Type B pancreatic cell (in vitro differentiated cells): ENCODE measurements around the gene C17orf67. TPM values are rescaled to one million over a fixed set of nuclear protein-coding genes. Genes with fewer than 3 reads are reported as not detected.
A peak's percentile ranks its signal among the peaks of the same experiment; 100 is the strongest.

ENCODE experiments used
- DNase-seq: peaks from one replicate; pipeline ENCODE4 v3.0.0; 2021; ENCODE audit warnings: mixed read lengths; ENCODE audit not compliant: unreplicated experiment; ENCODE audit errors: extremely low spot score
- H3K27ac Mint-ChIP-seq: 2 replicates; pipeline ENCODE4 v1.8.0; 2021; ENCODE audit warnings: mild to moderate bottlenecking, mixed read lengths
- H3K27me3 Mint-ChIP-seq: 2 replicates; pipeline ENCODE4 v1.8.0; 2021; ENCODE audit warnings: mixed read lengths
- H3K36me3 Mint-ChIP-seq: 2 replicates; pipeline ENCODE4 v1.8.0; 2021; ENCODE audit warnings: mixed read lengths
- H3K4me1 Mint-ChIP-seq: one replicate; pipeline ENCODE4 v1.8.0; 2021; ENCODE audit warnings: mixed read lengths; ENCODE audit not compliant: unreplicated experiment
- H3K4me3 Mint-ChIP-seq: 2 replicates; pipeline ENCODE4 v1.8.0; 2021; ENCODE audit warnings: mild to moderate bottlenecking, mixed read lengths
- H3K9me3 Mint-ChIP-seq: 2 replicates; pipeline ENCODE4 v1.8.0; 2021; ENCODE audit warnings: mixed read lengths
- CTCF ChIP-seq: fragments of 200-600 bp; sonication (generic); conservative IDR thresholded peaks from 2 replicates; pipeline ENCODE4 v1.5.0; 2021; ENCODE audit warnings: antibody characterized with exemption, mild to moderate bottlenecking
- total RNA-seq: library from RNA; stranded (reverse); gene quantifications from 2 replicates; pipeline ENCODE4 v1.2.1, GENCODE V29; 2021; ENCODE audit warnings: low replicate concordance

The C17orf67 gene
- total RNA-seq, 1 donor from 2014 or later = 4.1 TPM

GRCh38 chr17:56781906-56782305 is 51.8 kb downstream of the C17orf67 start:
- no peak for TF ChIP-seq CTCF
- DNase-seq = no peak
- peaks cover 15% of the 10 kb centered on the region for H3K4me1 Mint-ChIP-seq
- H3K36me3 Mint-ChIP-seq = no peaks in the 10 kb centered on the region
- no peaks in the 10 kb centered on the region for H3K9me3 Mint-ChIP-seq
- H3K4me3 Mint-ChIP-seq = no peak overlapping the region
- H3K27ac Mint-ChIP-seq = no peak overlapping the region
- peaks cover 65% of the 10 kb centered on the region for H3K27me3 Mint-ChIP-seq

- Mint-ChIP-seq H3K27me3 (peaks cover 63% of the 10 kb centered on the region), H3K27ac (peak overlapping the region; percentile 70), H3K4me1 (peaks cover 12% of the 10 kb centered on the region), H3K9me3 (no peaks in the 10 kb centered on the region), H3K36me3 (no peaks in the 10 kb centered on the region), H3K4me3 (peak overlapping the region; percentile 89)
- DNase-seq = peak; percentile 88
- TF ChIP-seq CTCF = peak; percentile 100
Observed at GRCh38 chr17:56779898-56780777, 53.6 kb downstream of the C17orf67 start.

GRCh38 chr17:56779322-56779721 is 54.4 kb downstream of the C17orf67 start:
- TF ChIP-seq CTCF = no peak
- Mint-ChIP-seq H3K4me3 (peak overlapping the region; percentile 89), H3K27me3 (peaks cover 63% of the 10 kb centered on the region)

GRCh38 chr17:56778898-56779297 is 54.8 kb downstream of the C17orf67 start:
- Mint-ChIP-seq H3K4me3 (peak overlapping the region; percentile 60), H3K9me3 (no peaks in the 10 kb centered on the region), H3K36me3 (no peaks in the 10 kb centered on the region), H3K27me3 (peaks cover 61% of the 10 kb centered on the region), H3K27ac (no peak overlapping the region), H3K4me1 (peaks cover 12% of the 10 kb centered on the region)
- DNase-seq = no peak
- no peak for TF ChIP-seq CTCF

More at GRCh38 chr17:56779322-56779721, 54.4 kb downstream of the C17orf67 start:
- no peak for DNase-seq
- H3K4me1 Mint-ChIP-seq = peaks cover 12% of the 10 kb centered on the region
- H3K36me3 Mint-ChIP-seq = no peaks in the 10 kb centered on the region
- H3K9me3 Mint-ChIP-seq = no peaks in the 10 kb centered on the region
- H3K27ac Mint-ChIP-seq = no peak overlapping the region

- Mint-ChIP-seq H3K4me1 (peaks cover 12% of the 10 kb centered on the region), H3K4me3 (peak overlapping the region; percentile 27), H3K36me3 (no peaks in the 10 kb centered on the region), H3K27me3 (peaks cover 61% of the 10 kb centered on the region), H3K9me3 (no peaks in the 10 kb centered on the region), H3K27ac (no peak overlapping the region)
- DNase-seq = no peak
- TF ChIP-seq CTCF = no peak
Observed at GRCh38 chr17:56777859-56778258, 55.9 kb downstream of the C17orf67 start.
